SK-N-SH (cell line): ENCODE results near the gene RASGRF2. TPM values are rescaled to one million over a fixed set of nuclear protein-coding genes. Genes with fewer than 3 reads are reported as not detected.

Source experiments
- CTCF ChIA-PET: fragments of 300-600, 350-600 bp; formaldehyde crosslinking; extraction: SDS; loops from one replicate; lab custom pipeline; 2021; lab: Yijun Ruan, JAX
- POLR2A ChIA-PET: fragments of 350-600 bp; sonication (Branson Sonifier 250); formaldehyde crosslinking; extraction: SDS; loops from one replicate; lab custom pipeline; 2020; ENCODE audit warnings: antibody characterized with exemption, inconsistent platforms; lab: Yijun Ruan, JAX
- DNase-seq: peaks from one replicate; pipeline ENCODE4 v3.0.0; 2012
- H2AFZ ChIP-seq: fragments of 200-600 bp; sonication (generic); 2 replicates; pipeline ENCODE4 v1.8.1; 2016; ENCODE audit warnings: antibody characterized with exemption, mild to moderate bottlenecking, low read depth
- H3F3A ChIP-seq: fragments of 200-600 bp; sonication (generic); replicated peaks from 2 replicates; pipeline ENCODE3; 2016; ENCODE audit warnings: antibody characterized with exemption, mild to moderate bottlenecking; ENCODE audit not compliant: insufficient read depth
- H3K27ac ChIP-seq, 2 experiments: fragments of 200-500 bp in 1 of 2; fragments of 200-600 bp in 1 of 2; sonication (Bioruptor generic) in 1 of 2; sonication (generic), shearing (Covaris generic) in 1 of 2; 2 replicates each; pipeline versions ENCODE4 v1.5.1 to v1.6.1; 2014 to 2016; ENCODE audit warnings: low read depth in 2 of 2, inconsistent platforms in 1 of 2, low read length in 1 of 2, mild to moderate bottlenecking in 1 of 2, mixed read lengths in 1 of 2
- H3K27me3 ChIP-seq: fragments of 200-600 bp; sonication (generic), shearing (Covaris generic); 2 replicates; pipeline ENCODE4 v1.6.1; 2016; ENCODE audit warnings: mixed run types; ENCODE audit not compliant: insufficient read depth
- H3K36me3 ChIP-seq, 2 experiments: fragments of 200-500 bp in 1 of 2; fragments of 200-600 bp in 1 of 2; sonication (Bioruptor generic) in 1 of 2; sonication (generic) in 1 of 2; replicated peaks in 1 of 2; 2 replicates each; pipeline versions ENCODE3 to v1.5.1; 2014 to 2016; ENCODE audit warnings: low read length in 1 of 2, mild to moderate bottlenecking in 1 of 2; ENCODE audit not compliant: insufficient read depth in 2 of 2, control insufficient read depth in 1 of 2
- H3K4me1 ChIP-seq, 2 experiments: fragments of 200-500 bp in 1 of 2; fragments of 200-600 bp in 1 of 2; sonication (Bioruptor generic) in 1 of 2; sonication (generic), shearing (Covaris generic) in 1 of 2; 2 replicates each; pipeline versions ENCODE4 v1.5.1 to v1.6.1; 2014 to 2016; ENCODE audit warnings: low read depth in 1 of 2, low read length in 1 of 2, mixed run types in 1 of 2; ENCODE audit not compliant: insufficient read depth in 2 of 2, control insufficient read depth in 1 of 2
- H3K4me2 ChIP-seq: fragments of 200-600 bp; sonication (generic), shearing (Covaris generic); 2 replicates; pipeline ENCODE4 v1.6.1; 2017; ENCODE audit warnings: mixed run types
- H3K4me3 ChIP-seq, 2 experiments: fragments of 200-500 bp in 1 of 2; fragments of 200-600 bp in 1 of 2; sonication (Bioruptor generic) in 1 of 2; sonication (generic), shearing (Covaris generic) in 1 of 2; 2 replicates each; pipeline versions ENCODE4 v1.5.1 to v1.8.1; 2014 to 2016; ENCODE audit warnings: low read depth in 2 of 2, inconsistent platforms in 1 of 2, low read length in 1 of 2, mild to moderate bottlenecking in 1 of 2, mixed read lengths in 1 of 2, moderate library complexity in 1 of 2
- H3K79me2 ChIP-seq: fragments of 200-600 bp; sonication (generic); 2 replicates; pipeline ENCODE4 v1.8.1; 2017; ENCODE audit warnings: mild to moderate bottlenecking; ENCODE audit not compliant: insufficient read depth
- H3K9ac ChIP-seq: fragments of 200-600 bp; sonication (generic); 2 replicates; pipeline ENCODE4 v1.6.1; 2017; ENCODE audit warnings: mixed run types
- H3K9me2 ChIP-seq: fragments of 200-600 bp; sonication (generic); 2 replicates; pipeline ENCODE4 v1.6.1; 2017; ENCODE audit warnings: mixed run types
- H3K9me3 ChIP-seq: fragments of 200-600 bp; sonication (generic); 2 replicates; pipeline ENCODE4 v1.6.1; 2017; ENCODE audit warnings: mixed run types, mild to moderate bottlenecking, moderate library complexity
- H4K20me1 ChIP-seq: fragments of 200-600 bp; sonication (generic); 2 replicates; pipeline ENCODE4 v1.6.1; 2017; ENCODE audit warnings: mild to moderate bottlenecking, mixed run types; ENCODE audit not compliant: insufficient read depth
- ELF1 ChIP-seq: IDR thresholded peaks from 2 replicates; pipeline ENCODE4 v1.4.0; 2012
- EP300 ChIP-seq, 2 experiments: IDR thresholded peaks; 2 replicates each; pipeline versions ENCODE4 v1.4.0 to v1.6.1; 2012; ENCODE audit warnings: borderline replicate concordance in 1 of 2, low read depth in 1 of 2, low read length in 1 of 2
- FOXJ3 ChIP-seq: sonication (generic); formaldehyde crosslinking; IDR thresholded peaks from 2 replicates; pipeline ENCODE4 v1.5.1; 2020; ENCODE audit warnings: mild to moderate bottlenecking, missing genetic modification reagents
- FOXM1 ChIP-seq: IDR thresholded peaks from 2 replicates; pipeline ENCODE4 v1.4.0; 2012; ENCODE audit warnings: low read depth, mild to moderate bottlenecking
- GABPA ChIP-seq: IDR thresholded peaks from 2 replicates; pipeline ENCODE4 v1.4.0; 2012; ENCODE audit warnings: low read depth, mild to moderate bottlenecking
- GATA2 ChIP-seq: sonication (generic); formaldehyde crosslinking; IDR thresholded peaks from 2 replicates; pipeline ENCODE4 v1.5.0; 2020; ENCODE audit warnings: mild to moderate bottlenecking, missing genetic modification reagents
- JUND ChIP-seq: IDR thresholded peaks from 2 replicates; pipeline ENCODE4 v1.4.0; 2012
- MEF2A ChIP-seq: IDR thresholded peaks from 2 replicates; pipeline ENCODE4 v1.4.0; 2012; ENCODE audit warnings: low read depth, borderline replicate concordance
- RCOR1 ChIP-seq: fragments of 150-350 bp; IDR thresholded peaks from 2 replicates; pipeline ENCODE4 v1.6.1; 2017; ENCODE audit warnings: antibody characterized with exemption, low read length
- RFX5 ChIP-seq: IDR thresholded peaks from 2 replicates; pipeline ENCODE4 v1.6.1; 2012; ENCODE audit warnings: mild to moderate bottlenecking, improper control_type of control experiment, low read length
- RXRA ChIP-seq: IDR thresholded peaks from 2 replicates; pipeline ENCODE4 v1.4.0; 2012; ENCODE audit warnings: low read depth, mild to moderate bottlenecking, borderline replicate concordance
- SIN3A ChIP-seq: IDR thresholded peaks from 2 replicates; pipeline ENCODE4 v1.6.1; 2012; ENCODE audit warnings: low read depth, mild to moderate bottlenecking, low read length, moderate library complexity, borderline replicate concordance
- SMC3 ChIP-seq: IDR thresholded peaks from 2 replicates; pipeline ENCODE4 v1.6.1; 2012; ENCODE audit warnings: low read depth, low read length, improper control_type of control experiment
- TCF12 ChIP-seq: IDR thresholded peaks from 2 replicates; pipeline ENCODE4 v1.4.0; 2012
- TEAD4 ChIP-seq: IDR thresholded peaks from 2 replicates; pipeline ENCODE4 v1.4.0; 2012; ENCODE audit warnings: mild to moderate bottlenecking, borderline replicate concordance; ENCODE audit not compliant: insufficient read depth
- YY1 ChIP-seq: IDR thresholded peaks from 2 replicates; pipeline ENCODE4 v1.4.0; 2012; ENCODE audit warnings: low read depth, mild to moderate bottlenecking
- WGBS: methylation state at CpG from one replicate; pipeline ENCODE4 v1.1.6; 2017; ENCODE audit warnings: low lambda C conversion rate; 5-methylcytosine and 5-hydroxymethylcytosine counted together
- polyA plus RNA-seq, 3 experiments: library from polyadenylated mRNA; depleted of rRNA; stranded (reverse); fragments of >200 nt; gene quantifications; 2 replicates each; pipeline ENCODE4 v1.2.3, GENCODE V29; 2012
- TF ChIP-seq, protein P1 (sequence below): IDR thresholded peaks from 2 replicates; pipeline ENCODE4; 2012
- TF ChIP-seq, protein P2 (sequence below): fragments of 200-600 bp; sonication (generic); IDR thresholded peaks from 2 replicates; pipeline ENCODE4 v1.6.1; 2017; ENCODE audit warnings: antibody characterized with exemption, mild to moderate bottlenecking, moderate library complexity
- TF ChIP-seq, protein P3 (sequence below): IDR thresholded peaks from 2 replicates; pipeline ENCODE4 v1.4.0; 2012; ENCODE audit warnings: low read depth
- TF ChIP-seq, protein P4 (sequence below): fragments of 150-350 bp; IDR thresholded peaks from 2 replicates; pipeline ENCODE4 v1.6.1; 2017; ENCODE audit warnings: antibody characterized with exemption, low read length, low read depth, borderline replicate concordance

Gene RASGRF2
- polyA plus RNA-seq, 1 of the 3 experiments (the other 2 are of a cell fraction), result under 0.01 TPM

DNA sequence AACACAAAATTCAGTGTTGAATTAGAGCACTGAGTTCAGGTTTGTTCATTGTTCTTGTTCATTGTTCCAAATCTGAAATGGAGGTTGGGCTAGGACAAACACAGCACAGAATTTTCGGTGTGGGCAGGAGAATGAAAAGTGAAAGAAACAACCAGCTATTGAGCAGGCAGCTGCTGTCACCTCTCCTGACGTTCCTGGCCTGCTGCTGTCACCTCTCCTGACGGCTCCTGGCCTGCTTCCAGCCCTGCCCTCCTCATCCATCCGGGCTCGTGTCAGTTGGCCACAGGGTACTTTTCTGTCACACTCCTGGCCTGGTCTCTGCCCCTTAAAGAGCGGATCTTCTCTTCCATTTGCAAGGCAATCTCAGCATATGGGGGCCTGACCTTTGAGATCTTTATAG lies 227.7 kb downstream of the RASGRF2 start:
- WGBS, result 56% methylated on average over 6 of the region's 6 CpGs
- Histone ChIP-seq H3K9ac (no peak overlapping the region), H4K20me1 (no peaks in the 10 kb centered on the region), H3K27ac (no peak overlapping the region), H3K4me3 (no peak overlapping the region), H3K27me3 (no peaks in the 10 kb centered on the region), H2AFZ (no peak overlapping the region), H3K9me2 (no peaks in the 10 kb centered on the region)
- CTCF ChIA-PET, result no interaction called here
- POLR2A ChIA-PET, result no interaction called here
- no peak for TF ChIP-seq SIN3A
- no peak for TF ChIP-seq JUND
- TF ChIP-seq EP300 (IDR thresholded peaks at IDR 0.05; ENCODE audit: borderline replicate concordance in 1 of 2, low read depth in 1 of 2, low read length in 1 of 2), result no peak
- TF ChIP-seq, all 33 proteins: peak for 0
- no peak for DNase-seq
- H3K4me1 ChIP-seq, result peaks cover 0 to 26% of the 10 kb centered on the region in 2 experiments; a peak in 2 of 4 replicates
- H3K9me3 ChIP-seq, result no peaks in the 10 kb centered on the region
- no peaks in the 10 kb centered on the region for H3F3A ChIP-seq
- H3K36me3 ChIP-seq, result no peaks in the 10 kb centered on the region
- H3K4me2 ChIP-seq, result no peak overlapping the region
- no peaks in the 10 kb centered on the region for H3K79me2 ChIP-seq

DNA sequence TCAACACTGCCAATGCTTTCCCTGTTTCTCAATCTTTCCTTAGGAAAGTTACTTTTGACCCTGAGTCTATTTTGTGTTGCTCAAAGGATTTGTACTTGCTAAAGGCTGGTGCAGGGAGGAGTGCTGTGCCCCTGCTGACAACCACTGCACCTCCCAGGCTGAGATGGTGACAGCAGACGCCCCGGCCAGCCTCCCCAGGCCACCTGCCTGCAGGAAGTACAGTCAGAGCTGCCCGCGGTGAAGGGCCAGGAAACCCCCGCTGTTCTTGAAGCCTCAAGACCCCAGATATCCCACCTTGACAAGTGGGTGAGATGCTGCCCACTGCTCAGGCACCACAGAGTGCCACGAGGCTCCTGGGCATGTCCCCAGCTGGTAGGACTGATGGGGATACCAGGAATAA lies 228.8 kb downstream of the RASGRF2 start:
- Histone ChIP-seq H3K9ac (no peak overlapping the region), H3K4me2 (no peak overlapping the region), H3K4me3 (no peak overlapping the region), H3K79me2 (no peaks in the 10 kb centered on the region), H4K20me1 (no peaks in the 10 kb centered on the region)
- ChIA-PET POLR2A (interaction anchor here (0.6 kb wide), 1 partner anchor 501 kb away, joined by 3 read pairs; no protein-coding TSS in a partner anchor), CTCF (interaction anchor here (1.4 kb wide), 1 partner anchor 13 kb away, joined by 3 read pairs; no protein-coding TSS in a partner anchor)
- DNase-seq, result no peak
- no peak for TF ChIP-seq SMC3
- TF ChIP-seq SIN3A, result no peak
- no peak for TF ChIP-seq EP300 (IDR thresholded peaks at IDR 0.05; ENCODE audit: borderline replicate concordance in 1 of 2, low read depth in 1 of 2, low read length in 1 of 2)
- no peak for TF ChIP-seq FOXJ3 (CRISPR knock-in tag)
- TF ChIP-seq, protein P1, sequence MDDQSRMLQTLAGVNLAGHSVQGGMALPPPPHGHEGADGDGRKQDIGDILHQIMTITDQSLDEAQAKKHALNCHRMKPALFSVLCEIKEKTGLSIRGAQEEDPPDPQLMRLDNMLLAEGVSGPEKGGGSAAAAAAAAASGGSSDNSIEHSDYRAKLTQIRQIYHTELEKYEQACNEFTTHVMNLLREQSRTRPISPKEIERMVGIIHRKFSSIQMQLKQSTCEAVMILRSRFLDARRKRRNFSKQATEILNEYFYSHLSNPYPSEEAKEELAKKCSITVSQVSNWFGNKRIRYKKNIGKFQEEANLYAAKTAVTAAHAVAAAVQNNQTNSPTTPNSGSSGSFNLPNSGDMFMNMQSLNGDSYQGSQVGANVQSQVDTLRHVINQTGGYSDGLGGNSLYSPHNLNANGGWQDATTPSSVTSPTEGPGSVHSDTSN, result no peak
- no peak for TF ChIP-seq RCOR1
- TF ChIP-seq, protein P2, sequence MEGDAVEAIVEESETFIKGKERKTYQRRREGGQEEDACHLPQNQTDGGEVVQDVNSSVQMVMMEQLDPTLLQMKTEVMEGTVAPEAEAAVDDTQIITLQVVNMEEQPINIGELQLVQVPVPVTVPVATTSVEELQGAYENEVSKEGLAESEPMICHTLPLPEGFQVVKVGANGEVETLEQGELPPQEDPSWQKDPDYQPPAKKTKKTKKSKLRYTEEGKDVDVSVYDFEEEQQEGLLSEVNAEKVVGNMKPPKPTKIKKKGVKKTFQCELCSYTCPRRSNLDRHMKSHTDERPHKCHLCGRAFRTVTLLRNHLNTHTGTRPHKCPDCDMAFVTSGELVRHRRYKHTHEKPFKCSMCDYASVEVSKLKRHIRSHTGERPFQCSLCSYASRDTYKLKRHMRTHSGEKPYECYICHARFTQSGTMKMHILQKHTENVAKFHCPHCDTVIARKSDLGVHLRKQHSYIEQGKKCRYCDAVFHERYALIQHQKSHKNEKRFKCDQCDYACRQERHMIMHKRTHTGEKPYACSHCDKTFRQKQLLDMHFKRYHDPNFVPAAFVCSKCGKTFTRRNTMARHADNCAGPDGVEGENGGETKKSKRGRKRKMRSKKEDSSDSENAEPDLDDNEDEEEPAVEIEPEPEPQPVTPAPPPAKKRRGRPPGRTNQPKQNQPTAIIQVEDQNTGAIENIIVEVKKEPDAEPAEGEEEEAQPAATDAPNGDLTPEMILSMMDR, result no peak
- no peak for TF ChIP-seq GABPA
- TF ChIP-seq GATA2 (CRISPR knock-in tag), result no peak
- TF ChIP-seq, protein P3, sequence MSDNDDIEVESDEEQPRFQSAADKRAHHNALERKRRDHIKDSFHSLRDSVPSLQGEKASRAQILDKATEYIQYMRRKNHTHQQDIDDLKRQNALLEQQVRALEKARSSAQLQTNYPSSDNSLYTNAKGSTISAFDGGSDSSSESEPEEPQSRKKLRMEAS, result no peak
- TF ChIP-seq FOXM1, result no peak
- no peak for TF ChIP-seq MEF2A
- TF ChIP-seq RXRA, result no peak
- TF ChIP-seq, protein P4, sequence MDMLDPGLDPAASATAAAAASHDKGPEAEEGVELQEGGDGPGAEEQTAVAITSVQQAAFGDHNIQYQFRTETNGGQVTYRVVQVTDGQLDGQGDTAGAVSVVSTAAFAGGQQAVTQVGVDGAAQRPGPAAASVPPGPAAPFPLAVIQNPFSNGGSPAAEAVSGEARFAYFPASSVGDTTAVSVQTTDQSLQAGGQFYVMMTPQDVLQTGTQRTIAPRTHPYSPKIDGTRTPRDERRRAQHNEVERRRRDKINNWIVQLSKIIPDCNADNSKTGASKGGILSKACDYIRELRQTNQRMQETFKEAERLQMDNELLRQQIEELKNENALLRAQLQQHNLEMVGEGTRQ, result no peak
- TF ChIP-seq TEAD4, result no peak
- TF ChIP-seq YY1, result no peak
- no peak for TF ChIP-seq ELF1
- TF ChIP-seq RFX5, result no peak
- no peak for TF ChIP-seq TCF12
- TF ChIP-seq, all 33 proteins: peak for 0
- H2AFZ ChIP-seq, result no peak overlapping the region
- no peaks in the 10 kb centered on the region for H3F3A ChIP-seq
- no peak overlapping the region for H3K27ac ChIP-seq
- H3K9me3 ChIP-seq, result no peaks in the 10 kb centered on the region
- 64% methylated on average over 5 of the region's 6 CpGs for WGBS
- H3K9me2 ChIP-seq, result no peaks in the 10 kb centered on the region
- H3K36me3 ChIP-seq, result no peaks in the 10 kb centered on the region
- no peaks in the 10 kb centered on the region for H3K27me3 ChIP-seq
- peaks cover 0 to 18% of the 10 kb centered on the region in 2 experiments; a peak in 1 of 4 replicates for H3K4me1 ChIP-seq
